HEK293T (cell line): ENCODE results near the gene UHRF1.
"Not testable (repeated sequence)": the region's sequence is repeated elsewhere in the genome, so short reads cannot be mapped to it uniquely, and the experiment has no call there.

Experiments used
- BHLHE40 ChIP-seq: fragments of 450-650 bp; IDR thresholded peaks from 2 replicates; pipeline ENCODE4 v1.6.1; 2016; ENCODE audit warnings: mild to moderate bottlenecking, moderate library complexity, borderline replicate concordance
- CTBP1 ChIP-seq: fragments of 450-650 bp; IDR thresholded peaks from 2 replicates; pipeline ENCODE4 v1.6.1; 2016; ENCODE audit warnings: borderline replicate concordance
- ELF4 ChIP-seq: fragments of 450-650 bp; IDR thresholded peaks from 2 replicates; pipeline ENCODE4 v1.6.1; 2017; ENCODE audit warnings: antibody characterized with exemption
- FOXA1 ChIP-seq: fragments of 450-650 bp; IDR thresholded peaks from 2 replicates; pipeline ENCODE4 v1.6.1; 2016; ENCODE audit warnings: mild to moderate bottlenecking
- FOXK2 ChIP-seq: fragments of 450-650 bp; IDR thresholded peaks from 2 replicates; pipeline ENCODE4 v1.6.1; 2016; ENCODE audit warnings: mild to moderate bottlenecking
- FOXM1 ChIP-seq: fragments of 450-650 bp; IDR thresholded peaks from 2 replicates; pipeline ENCODE4 v1.6.1; 2017; ENCODE audit warnings: mild to moderate bottlenecking, borderline replicate concordance
- HDGF ChIP-seq: fragments of 450-650 bp; IDR thresholded peaks from 2 replicates; pipeline ENCODE4 v1.6.1; 2017; ENCODE audit warnings: antibody characterized with exemption, borderline replicate concordance
- L3MBTL2 ChIP-seq: fragments of 450-650 bp; conservative IDR thresholded peaks from 2 replicates; pipeline ENCODE4 v1.6.1; 2016; ENCODE audit warnings: mild to moderate bottlenecking
- NFRKB ChIP-seq: fragments of 450-650 bp; IDR thresholded peaks from 2 replicates; pipeline ENCODE4 v1.6.1; 2016; ENCODE audit warnings: mild to moderate bottlenecking, moderate library complexity
- SP1 ChIP-seq: fragments of 450-650 bp; IDR thresholded peaks from 2 replicates; pipeline ENCODE4 v1.6.1; 2017
- SUZ12 ChIP-seq: fragments of 450-650 bp; IDR thresholded peaks from 2 replicates; pipeline ENCODE4 v1.6.1; 2016; ENCODE audit warnings: mild to moderate bottlenecking
- TARDBP ChIP-seq: fragments of 450-650 bp; IDR thresholded peaks from 2 replicates; pipeline ENCODE4 v1.6.1; 2016
- TF ChIP-seq, protein P1 (sequence below): fragments of 450-650 bp; IDR thresholded peaks from 2 replicates; pipeline ENCODE4 v1.6.1; 2016

DNA sequence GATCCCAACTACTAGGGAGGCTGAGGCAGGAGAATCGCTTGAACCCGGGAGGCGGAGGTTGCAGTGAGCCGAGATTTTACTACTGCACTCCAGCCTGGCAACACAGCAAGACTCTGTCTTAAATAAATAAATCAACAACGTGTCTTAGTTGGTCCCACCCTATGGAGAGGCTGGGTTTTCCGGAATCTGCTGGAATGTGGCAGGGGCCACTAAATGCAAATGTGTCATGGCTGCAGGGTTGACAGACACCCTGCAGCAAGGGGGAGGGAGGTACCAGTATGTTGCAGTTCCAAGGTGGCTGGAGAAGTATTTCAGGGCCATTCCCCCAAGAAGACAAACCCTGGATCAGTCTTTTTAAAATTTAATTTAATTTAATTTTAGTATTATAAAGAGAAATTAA lies 21.5 kb upstream of the UHRF1 start:
- TF ChIP-seq BHLHE40, SP1, FOXK2, ELF4, FOXM1, HDGF, NFRKB, FOXA1, SUZ12, TARDBP, CTBP1, L3MBTL2: not testable (repeated sequence)
- TF ChIP-seq, protein P1, sequence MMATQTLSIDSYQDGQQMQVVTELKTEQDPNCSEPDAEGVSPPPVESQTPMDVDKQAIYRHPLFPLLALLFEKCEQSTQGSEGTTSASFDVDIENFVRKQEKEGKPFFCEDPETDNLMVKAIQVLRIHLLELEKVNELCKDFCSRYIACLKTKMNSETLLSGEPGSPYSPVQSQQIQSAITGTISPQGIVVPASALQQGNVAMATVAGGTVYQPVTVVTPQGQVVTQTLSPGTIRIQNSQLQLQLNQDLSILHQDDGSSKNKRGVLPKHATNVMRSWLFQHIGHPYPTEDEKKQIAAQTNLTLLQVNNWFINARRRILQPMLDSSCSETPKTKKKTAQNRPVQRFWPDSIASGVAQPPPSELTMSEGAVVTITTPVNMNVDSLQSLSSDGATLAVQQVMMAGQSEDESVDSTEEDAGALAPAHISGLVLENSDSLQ, result not testable (repeated sequence)
